ENCODE data around the gene ZBBX. TPM values are rescaled to one million over a fixed set of nuclear protein-coding genes. Genes with fewer than 3 reads are reported as not detected.

Gene ZBBX
- total and polyA plus RNA-seq, 2 of the 4 experiments (the other 2 are of a cell fraction): not detected

GRCh38 chr3:167350245-167350862, 29.7 kb downstream of the ZBBX start:
- in situ Hi-C loops (cut with MboI; ENCODE audit: low sequenced_read_pairs): no loop called here
- no peak overlapping the region for H2BK120ac ChIP-seq (ENCODE audit: low read depth, low read length)
- dilution Hi-C loops (cut with HindIII; ENCODE audit: low sequenced_read_pairs, unreplicated experiment): no loop called here
- no peak overlapping the region for H3K27ac ChIP-seq (ENCODE audit: insufficient read depth, low read length)
- H3K4me3 ChIP-seq (ENCODE audit: insufficient read depth, low read depth, low read length): no peak overlapping the region
- no peaks in the 10 kb centered on the region for H4K20me1 ChIP-seq (ENCODE audit: insufficient read depth, low read length)
- H3K56ac ChIP-seq (ENCODE audit: extremely low read depth, insufficient read depth, low read length): no peak overlapping the region
- no peak overlapping the region for H3K23ac ChIP-seq (ENCODE audit: low read depth, low read length)
- no CpG with 5 or more reads among the region's 2 CpGs for WGBS, 2 experiments (ENCODE audit: extremely low coverage in 2 of 2, insufficient read length in 1 of 2)
- H2BK5ac ChIP-seq (ENCODE audit: low read depth, low read length, poor library complexity, severe bottlenecking): no peak overlapping the region
- H2BK15ac ChIP-seq (ENCODE audit: low read depth, low read length): no peak overlapping the region
- no peak overlapping the region for H4K5ac ChIP-seq (ENCODE audit: low read depth, low read length)
- H3K9me3 ChIP-seq (ENCODE audit: control insufficient read depth, insufficient read depth, low read length): peaks cover 4% of the 10 kb centered on the region
- no peak for TF ChIP-seq RCOR1 (IDR thresholded peaks at IDR 0.05; ENCODE audit: insufficient replicate concordance, low read length)
- peak; percentile 38; the same call in 1 of the 2 replicates for TF ChIP-seq RAD21 (IDR thresholded peaks at IDR 0.05; ENCODE audit: low read length)
- peak; percentile 39 for TF ChIP-seq CTCF (conservative IDR thresholded peaks at IDR 0.05; ENCODE audit: low read depth, low read length)
- no peak for TF ChIP-seq POLR2A (IDR thresholded peaks at IDR 0.05; ENCODE audit: low read depth, low read length)
- H2AK5ac ChIP-seq (ENCODE audit: low read depth, low read length): no peak overlapping the region
- no peak overlapping the region for H3K18ac ChIP-seq (ENCODE audit: low read depth, low read length)
- intact Hi-C loops (cut with micrococcal nuclease): no loop called here
- H3K36me3 ChIP-seq (ENCODE audit: control insufficient read depth, insufficient read depth, low read length): no peaks in the 10 kb centered on the region
- POLR2A ChIA-PET (ENCODE audit: unreplicated experiment): no interaction called here
- H3K14ac ChIP-seq (replicated peaks; ENCODE audit: low read depth, low read length): no peak overlapping the region
- DNase-seq: no peak
- H2AFZ ChIP-seq (replicated peaks; ENCODE audit: low read length, poor library complexity): no peak overlapping the region
- H3K4me1 ChIP-seq (ENCODE audit: control insufficient read depth, insufficient read depth, low read length): no peaks in the 10 kb centered on the region
- no peaks in the 10 kb centered on the region for H3K27me3 ChIP-seq (ENCODE audit: control insufficient read depth, insufficient read depth, low read length)
- H3K4ac ChIP-seq (ENCODE audit: low read depth, low read length): no peak overlapping the region
- CTCF ChIA-PET: interaction anchor here (0.9 kb wide), 1 partner anchor 14 kb away, joined by 3 read pairs; no protein-coding TSS in a partner anchor
- no peak overlapping the region for H4K8ac ChIP-seq (ENCODE audit: low read depth in 2 of 2, low read length in 2 of 2)
- H3K9me1 ChIP-seq (ENCODE audit: insufficient read depth, low read length): no peaks in the 10 kb centered on the region
- H2AK9ac ChIP-seq (replicated peaks; ENCODE audit: low read depth, low read length, poor library complexity): no peak overlapping the region
- no peaks in the 10 kb centered on the region for H3K79me1 ChIP-seq (ENCODE audit: low read depth in 1 of 2, low read length in 2 of 2)
- H4K91ac ChIP-seq (ENCODE audit: insufficient read depth, low read depth, low read length): no peak overlapping the region
- no peak overlapping the region for H2BK20ac ChIP-seq (ENCODE audit: low read depth, low read length)
- no peak overlapping the region for H3K9ac ChIP-seq (ENCODE audit: low read depth, low read length)
- BruUV-seq (replicated peaks): no TSS peak
- no peak for ATAC-seq (ENCODE audit: low read depth)
- no peak overlapping the region for H3K4me2 ChIP-seq (ENCODE audit: low read depth, low read length)
